Stimulated activated CD4-positive, alpha-beta T cell treated with anti-CD3 and anti-CD28 coated beads, Interleukin-12 subunit alpha, Interleukin-12 subunit beta, amount 100 ng/mL, for 48 hours (primary cell): ENCODE measurements around the gene GARIN5A.
"Not testable (repeated sequence)": the region's sequence is repeated elsewhere in the genome, so short reads cannot be mapped to it uniquely, and the experiment has no call there.

Source experiments
- DNase-seq, 3 donors: peaks; one replicate each; pipeline ENCODE4 v3.0.0-alpha.2; 2020; ENCODE audit warnings: low read depth in 2 of 3, low spot score in 1 of 3

Gene GARIN5A

GRCh38 chr19:50465986-50466705, 10.5 kb downstream of the GARIN5A start:
- no peak for DNase-seq

GRCh38 chr19:50465000-50465399, 11.6 kb downstream of the GARIN5A start:
- DNase-seq: no peak

- DNase-seq: no peak
These were observed 12.3 kb downstream of the GARIN5A start for GRCh38 chr19:50464348-50464747.

GRCh38 chr19:50462970-50463369, 13.7 kb downstream of the GARIN5A start:
- no peak for DNase-seq

GRCh38 chr19:50461066-50461875, 15.4 kb downstream of the GARIN5A start:
- peak; percentile 38 to 68 (median 48) for DNase-seq

- DNase-seq: no peak
These were observed 16.4 kb downstream of the GARIN5A start for GRCh38 chr19:50460161-50460765.

GRCh38 chr19:50459638-50460037, 17.0 kb downstream of the GARIN5A start:
- no peak for DNase-seq

- no peak for DNase-seq
These were observed 17.6 kb downstream of the GARIN5A start for GRCh38 chr19:50459067-50459456.

- DNase-seq: no peak
These were observed 18.1 kb downstream of the GARIN5A start for GRCh38 chr19:50458396-50459066.

GRCh38 chr19:50457300-50457699, 19.3 kb downstream of the GARIN5A start:
- DNase-seq: no peak

- DNase-seq: no peak
These were observed 20.7 kb downstream of the GARIN5A start for GRCh38 chr19:50455992-50456391.

- DNase-seq: no peak
These were observed 23.4 kb downstream of the GARIN5A start for GRCh38 chr19:50453243-50453642.

- DNase-seq: no peak
These were observed 25.5 kb downstream of the GARIN5A start for GRCh38 chr19:50451223-50451534.

GRCh38 chr19:50450369-50451222, 26.1 kb downstream of the GARIN5A start:
- no peak for DNase-seq

GRCh38 chr19:50449236-50449899, 27.3 kb downstream of the GARIN5A start:
- no peak for DNase-seq

- DNase-seq: no peak
These were observed 28.9 kb downstream of the GARIN5A start for GRCh38 chr19:50447750-50448149.

- no peak for DNase-seq
These were observed 29.6 kb downstream of the GARIN5A start for GRCh38 chr19:50447053-50447452.

- DNase-seq: no peak
These were observed 32.6 kb downstream of the GARIN5A start for GRCh38 chr19:50444059-50444458.

GRCh38 chr19:50439130-50439529, 37.5 kb downstream of the GARIN5A start:
- DNase-seq: not testable (repeated sequence)

- DNase-seq: no peak
These were observed 38.7 kb downstream of the GARIN5A start for GRCh38 chr19:50437862-50438449.
